Left lung (tissue), 10 donors: Measurements from ENCODE around the gene EIF1AD. TPM values are rescaled to one million over a fixed set of nuclear protein-coding genes. Genes with fewer than 3 reads are reported as not detected.
"Not testable (repeated sequence)": the region's sequence is repeated elsewhere in the genome, so short reads cannot be mapped to it uniquely, and the experiment has no call there.

ENCODE experiments used
- ATAC-seq: fragments of 200-7000 bp; cut with Tn5 transposase; one replicate; pipeline ENCODE4 v1.9.1; 2020; ENCODE audit warnings: moderate library complexity
- DNase-seq, 4 donors: peaks; one replicate each; pipeline ENCODE4 v3.0.0-alpha.2; 2013 to 2020
- H3K27ac ChIP-seq, 2 donors: fragments of 200-600 bp; sonication (generic) in 1 of 2; one replicate each; pipeline versions ENCODE4 v1.5.0 to v1.8.0; 2020 to 2021
- H3K27me3 ChIP-seq, 2 donors: fragments of 200-600 bp; sonication (generic) in 1 of 2; one replicate each; pipeline versions ENCODE4 v1.5.0 to v1.8.0; 2020 to 2021
- H3K36me3 ChIP-seq, 2 donors: fragments of 200-600 bp; sonication (generic) in 1 of 2; one replicate each; pipeline versions ENCODE4 v1.5.0 to v1.8.0; 2020 to 2021
- H3K4me1 ChIP-seq, 2 donors: fragments of 200-600 bp; one replicate each; pipeline ENCODE4 v1.8.0; 2021
- H3K4me3 ChIP-seq, 2 donors: fragments of 200-600 bp; sonication (generic) in 1 of 2; one replicate each; pipeline versions ENCODE4 v1.5.0 to v1.8.0; 2020 to 2021; ENCODE audit warnings: mild to moderate bottlenecking in 1 of 2
- H3K9me3 ChIP-seq, 2 donors: fragments of 200-600 bp; sonication (generic) in 1 of 2; one replicate each; pipeline versions ENCODE4 v1.5.0 to v1.8.0; 2020 to 2021
- intact Hi-C, 2 donors: fragments of 100-400 bp; cut with DNase I; formaldehyde crosslinking; loops; one replicate each; pipeline versions ENCODE4 v1.11.2 to v1.14.2; 2022
- polyA plus RNA-seq, 6 donors: library from polyadenylated mRNA; unstranded; fragments of 120-200 nt; gene quantifications; one replicate each; pipeline ENCODE4 v1.2.1, GENCODE V29; 2013; ENCODE audit not compliant: insufficient read length in 6 of 6
- total RNA-seq, 2 donors: library from RNA; stranded (reverse); fragmentation: NEBNext Ultra II Directional; extraction: Animal tissue kit (Norgen Biotek cat#: 25700); gene quantifications; one replicate each; pipeline ENCODE4 v1.2.1, GENCODE V29; 2021
- TF ChIP-seq, protein P1 (sequence below), 2 donors: fragments of 200-600 bp; sonication (generic) in 1 of 2; IDR thresholded peaks; one replicate each; pipeline versions ENCODE4 v1.5.0 to v1.8.0; 2021; ENCODE audit warnings: antibody characterized with exemption in 2 of 2
- donor health status: DM: no; HTN: yes; CAD: no.
- donor health status: DM: no; HTN: no; CAD: no.

Gene EIF1AD
- total and polyA plus RNA-seq, 8 donors: 23.6 to 30.5 (median 28.8) TPM

- TF ChIP-seq, protein P1, sequence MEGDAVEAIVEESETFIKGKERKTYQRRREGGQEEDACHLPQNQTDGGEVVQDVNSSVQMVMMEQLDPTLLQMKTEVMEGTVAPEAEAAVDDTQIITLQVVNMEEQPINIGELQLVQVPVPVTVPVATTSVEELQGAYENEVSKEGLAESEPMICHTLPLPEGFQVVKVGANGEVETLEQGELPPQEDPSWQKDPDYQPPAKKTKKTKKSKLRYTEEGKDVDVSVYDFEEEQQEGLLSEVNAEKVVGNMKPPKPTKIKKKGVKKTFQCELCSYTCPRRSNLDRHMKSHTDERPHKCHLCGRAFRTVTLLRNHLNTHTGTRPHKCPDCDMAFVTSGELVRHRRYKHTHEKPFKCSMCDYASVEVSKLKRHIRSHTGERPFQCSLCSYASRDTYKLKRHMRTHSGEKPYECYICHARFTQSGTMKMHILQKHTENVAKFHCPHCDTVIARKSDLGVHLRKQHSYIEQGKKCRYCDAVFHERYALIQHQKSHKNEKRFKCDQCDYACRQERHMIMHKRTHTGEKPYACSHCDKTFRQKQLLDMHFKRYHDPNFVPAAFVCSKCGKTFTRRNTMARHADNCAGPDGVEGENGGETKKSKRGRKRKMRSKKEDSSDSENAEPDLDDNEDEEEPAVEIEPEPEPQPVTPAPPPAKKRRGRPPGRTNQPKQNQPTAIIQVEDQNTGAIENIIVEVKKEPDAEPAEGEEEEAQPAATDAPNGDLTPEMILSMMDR (IDR thresholded peaks at IDR 0.05): no peak
- DNase-seq (peak in 1 of 4 donors; percentile 82), ATAC-seq (peak; percentile 18)
- Histone ChIP-seq H3K27me3 (peaks cover 10 to 40% of the 10 kb centered on the region in 2 donors), H3K4me1 (peaks cover 0 to 18% of the 10 kb centered on the region in 2 donors), H3K4me3 (peak within 1 kb of the TSS; percentile 2 to 19), H3K9me3 (no peaks in the 10 kb centered on the region), H3K27ac (peak within 1 kb of the TSS; percentile 63 to 70), H3K36me3 (no peaks in the 10 kb centered on the region)
- intact Hi-C loops: no loop called here
Observed at GRCh38 chr11:66011785-66012303, 9.9 kb upstream of the EIF1AD start, which contains the start of gene CST6. TSS of gene CST6 (plus strand) at chr11:66012008. CDS start at chr11:66012045, 37 bp downstream.

DNA sequence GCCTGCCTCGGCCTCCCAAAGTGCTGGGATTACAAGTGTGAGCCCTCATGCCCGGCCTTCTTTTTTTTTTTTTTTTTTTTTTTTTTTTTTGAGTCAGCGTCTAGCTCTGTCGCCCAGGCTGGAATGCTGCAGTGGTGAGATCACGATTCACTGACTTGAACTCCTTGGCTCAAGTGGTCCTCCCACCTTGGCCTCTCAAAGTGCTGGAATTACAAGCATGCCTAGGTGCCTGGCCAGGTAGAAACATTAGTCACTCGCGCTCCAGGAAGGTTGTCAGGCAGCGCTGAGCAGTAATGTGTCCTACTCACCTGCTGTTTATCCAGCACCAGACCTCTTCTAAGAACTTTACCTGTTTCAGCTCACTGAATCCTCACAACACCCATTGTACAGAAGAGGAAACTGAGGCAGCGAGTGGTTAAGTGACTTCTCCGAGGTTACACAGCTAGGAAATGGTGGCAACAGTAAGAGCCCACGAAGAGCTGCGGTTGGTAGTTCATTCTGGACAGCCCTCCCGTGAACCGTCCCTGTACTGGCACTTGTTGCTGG, 9.4 kb upstream of the EIF1AD start:
- Histone ChIP-seq H3K9me3 (no peaks in the 10 kb centered on the region), H3K27me3 (peaks cover 10 to 40% of the 10 kb centered on the region in 2 donors), H3K4me1 (peaks cover 0 to 18% of the 10 kb centered on the region in 2 donors), H3K27ac (peak overlapping the region; percentile 63 to 70), H3K36me3 (no peaks in the 10 kb centered on the region), H3K4me3 (peak overlapping the region in 1 of 2 donors; percentile 19)
- TF ChIP-seq, protein P1 (IDR thresholded peaks at IDR 0.05): no peak
- ATAC-seq: peak; percentile 95
- peak; percentile 22 to 85 (median 59) for DNase-seq
- intact Hi-C loops: no loop called here

GRCh38 chr11:66010036-66010435, 8.1 kb upstream of the EIF1AD start:
- H3K4me1 ChIP-seq: peaks cover 0 to 18% of the 10 kb centered on the region in 2 donors
- intact Hi-C loops, ATAC-seq: not testable (repeated sequence)

DNA sequence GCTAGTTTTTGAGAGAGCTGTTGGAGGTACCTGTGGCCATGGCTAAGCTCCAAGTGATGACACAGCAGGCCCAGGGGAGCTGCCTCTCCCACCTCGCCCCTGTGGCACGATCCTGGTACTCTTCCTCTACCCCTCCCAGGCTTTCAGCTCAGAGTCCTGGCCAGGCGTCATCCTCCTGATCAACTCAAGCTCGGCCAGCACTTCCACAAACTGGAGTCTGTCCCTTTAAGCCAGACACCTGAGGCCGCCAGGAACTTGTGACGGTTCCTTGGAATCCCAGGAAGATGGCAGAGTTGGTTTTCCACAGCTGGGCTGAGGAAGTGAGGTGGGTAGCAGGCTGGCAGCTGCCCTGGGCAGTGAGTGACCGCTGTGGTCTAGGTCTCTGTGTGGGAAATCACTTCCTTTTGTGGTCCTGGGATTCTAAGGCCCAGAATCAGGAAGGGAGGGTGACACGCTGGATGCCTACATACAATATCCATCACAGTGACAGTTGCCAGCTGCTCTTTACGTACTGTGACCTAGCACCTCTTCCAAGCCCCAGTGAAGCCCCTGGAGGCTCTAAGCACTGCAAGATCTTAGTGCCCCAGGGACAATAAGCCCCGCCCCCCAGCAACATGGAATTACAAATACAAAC, 6.6 kb upstream of the EIF1AD start:
- intact Hi-C loops: no loop called here
- TF ChIP-seq, protein P1 (IDR thresholded peaks at IDR 0.05): no peak
- H3K27me3 ChIP-seq: peaks cover 10 to 36% of the 10 kb centered on the region in 2 donors
- no peak overlapping the region for H3K27ac ChIP-seq
- H3K36me3 ChIP-seq: peaks cover 0 to 22% of the 10 kb centered on the region in 2 donors
- peaks cover 0 to 19% of the 10 kb centered on the region in 2 donors for H3K4me1 ChIP-seq
- DNase-seq (no peak), ATAC-seq (no peak)
- H3K9me3 ChIP-seq: no peaks in the 10 kb centered on the region
- H3K4me3 ChIP-seq: no peak overlapping the region

More at GRCh38 chr11:66010036-66010435, 8.1 kb upstream of the EIF1AD start:
- not testable (repeated sequence) for DNase-seq, H3K36me3 ChIP-seq, H3K27ac ChIP-seq, H3K9me3 ChIP-seq, H3K4me3 ChIP-seq
- peaks cover 10 to 40% of the 10 kb centered on the region in 2 donors for H3K27me3 ChIP-seq

GRCh38 chr11:66008095-66008467, 6.1 kb upstream of the EIF1AD start:
- peaks cover 10 to 31% of the 10 kb centered on the region in 2 donors for H3K27me3 ChIP-seq
- H3K9me3 ChIP-seq: no peaks in the 10 kb centered on the region
- peaks cover 0 to 25% of the 10 kb centered on the region in 2 donors for H3K36me3 ChIP-seq
- H3K27ac ChIP-seq: no peak overlapping the region
- no peak for DNase-seq
- H3K4me3 ChIP-seq: no peak overlapping the region
- H3K4me1 ChIP-seq: peaks cover 0 to 22% of the 10 kb centered on the region in 2 donors
- intact Hi-C loops: no loop called here
- TF ChIP-seq, protein P1 (IDR thresholded peaks at IDR 0.05): no peak
- ATAC-seq: no peak
